ENCODE measurements around the gene RAD9A. TPM values are rescaled to one million over a fixed set of nuclear protein-coding genes. Genes with fewer than 3 reads are reported as not detected.
A peak's percentile ranks its signal among the peaks of the same experiment; 100 is the strongest.

The RAD9A gene
- total and polyA plus RNA-seq, 9 of the 15 experiments (the other 6 are each of a cell fraction or from before 2014, with no cell fraction given): 1.4 to 41.2 (median 16.1) TPM

GRCh38 chr11:67355794-67356386 is 35.9 kb upstream of the RAD9A start (continued):
- TF ChIP-seq E2F3 (CRISPR knock-in tag; IDR thresholded peaks at IDR 0.05) (no peak), ZNF395 (CRISPR knock-in tag; IDR thresholded peaks at IDR 0.05) (no peak)

DNA sequence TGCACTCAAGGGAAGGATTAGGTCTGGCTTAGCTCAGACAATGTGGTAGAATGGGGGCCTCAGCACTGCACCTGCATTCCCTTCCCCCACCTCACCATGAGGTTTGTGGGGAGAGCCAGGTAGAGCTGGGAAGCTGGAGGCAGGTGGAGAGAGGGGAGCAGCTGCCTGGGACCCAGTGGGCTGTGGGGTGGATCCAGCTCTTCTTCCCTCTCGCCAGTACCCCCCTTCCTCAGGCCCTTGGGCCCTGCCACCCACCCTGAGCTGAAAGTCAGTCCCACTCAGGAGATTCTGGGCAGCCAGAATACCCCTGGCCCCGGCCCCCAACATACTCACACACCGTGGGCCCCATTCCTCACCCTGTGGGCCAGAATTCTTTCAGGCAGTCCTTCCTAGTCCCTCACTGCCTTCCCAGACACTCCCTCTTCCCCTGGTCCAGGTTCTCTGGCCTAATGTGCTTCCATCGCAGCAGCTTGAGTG is 35.4 kb upstream of the RAD9A start:
- CTCF ChIA-PET (ENCODE audit: low intra/inter-chr PET ratio): interaction anchor here (1.1 to 3.7 kb wide), 4 partner anchors 17 to 29 kb away, joined by 3 to 41 read pairs (median 14); partner anchors contain the start of gene CLCF1
- Histone ChIP-seq H3K27me3 (ENCODE audit: control insufficient read depth in 2 of 2, insufficient read depth in 2 of 2, low read length in 2 of 2) (no peaks in the 10 kb centered on the region), H3K9me3 (replicated peaks; ENCODE audit: control insufficient read depth, insufficient read depth, low read depth, low read length) (no peaks in the 10 kb centered on the region), H3K9ac (ENCODE audit: insufficient read depth in 1 of 2, low read depth in 2 of 2, low read length in 2 of 2) (peak overlapping the region; percentile 62 to 80; a peak in 3 of 4 replicates), H3K79me2 (ENCODE audit: control insufficient read depth, insufficient read depth, low read length) (peaks cover 8% of the 10 kb centered on the region), H2AFZ (ENCODE audit: low read depth, low read length) (peak overlapping the region; percentile 51), H3K36me3 (ENCODE audit: control insufficient read depth, insufficient read depth, low read length) (peaks cover 2% of the 10 kb centered on the region; the same call in 1 of the 3 replicates), H3K4me1 (replicated peaks in 1 of 2; ENCODE audit: control insufficient read depth in 2 of 2, insufficient read depth in 2 of 2, low read length in 2 of 2) (peaks cover 46 to 58% of the 10 kb centered on the region in 2 experiments), H3K4me3 (no peak overlapping the region), H3K9me1 (ENCODE audit: control insufficient read depth, insufficient read depth, low read length) (no peaks in the 10 kb centered on the region), H3K27ac (ENCODE audit: extremely low read depth, low read depth, low read length) (peak overlapping the region; percentile 92; the same call in 2 of the 3 replicates), H4K20me1 (replicated peaks; ENCODE audit: control insufficient read depth, insufficient read depth, low read length) (no peaks in the 10 kb centered on the region), H3K4me2 (ENCODE audit: insufficient read depth, low read length) (peak overlapping the region; percentile 4)
- ATAC-seq: no peak
- in situ Hi-C loops (cut with MboI) (no loop called here), intact Hi-C loops (cut with micrococcal nuclease) (loop anchor here (5.0 kb wide), 1 partner anchor 151 kb away; the partner anchor contains the start of genes CDK2AP2 and PITPNM1)
- no peak for TF ChIP-seq ZNF77 (CRISPR knock-in tag; IDR thresholded peaks at IDR 0.05)
- TF ChIP-seq, protein P1, sequence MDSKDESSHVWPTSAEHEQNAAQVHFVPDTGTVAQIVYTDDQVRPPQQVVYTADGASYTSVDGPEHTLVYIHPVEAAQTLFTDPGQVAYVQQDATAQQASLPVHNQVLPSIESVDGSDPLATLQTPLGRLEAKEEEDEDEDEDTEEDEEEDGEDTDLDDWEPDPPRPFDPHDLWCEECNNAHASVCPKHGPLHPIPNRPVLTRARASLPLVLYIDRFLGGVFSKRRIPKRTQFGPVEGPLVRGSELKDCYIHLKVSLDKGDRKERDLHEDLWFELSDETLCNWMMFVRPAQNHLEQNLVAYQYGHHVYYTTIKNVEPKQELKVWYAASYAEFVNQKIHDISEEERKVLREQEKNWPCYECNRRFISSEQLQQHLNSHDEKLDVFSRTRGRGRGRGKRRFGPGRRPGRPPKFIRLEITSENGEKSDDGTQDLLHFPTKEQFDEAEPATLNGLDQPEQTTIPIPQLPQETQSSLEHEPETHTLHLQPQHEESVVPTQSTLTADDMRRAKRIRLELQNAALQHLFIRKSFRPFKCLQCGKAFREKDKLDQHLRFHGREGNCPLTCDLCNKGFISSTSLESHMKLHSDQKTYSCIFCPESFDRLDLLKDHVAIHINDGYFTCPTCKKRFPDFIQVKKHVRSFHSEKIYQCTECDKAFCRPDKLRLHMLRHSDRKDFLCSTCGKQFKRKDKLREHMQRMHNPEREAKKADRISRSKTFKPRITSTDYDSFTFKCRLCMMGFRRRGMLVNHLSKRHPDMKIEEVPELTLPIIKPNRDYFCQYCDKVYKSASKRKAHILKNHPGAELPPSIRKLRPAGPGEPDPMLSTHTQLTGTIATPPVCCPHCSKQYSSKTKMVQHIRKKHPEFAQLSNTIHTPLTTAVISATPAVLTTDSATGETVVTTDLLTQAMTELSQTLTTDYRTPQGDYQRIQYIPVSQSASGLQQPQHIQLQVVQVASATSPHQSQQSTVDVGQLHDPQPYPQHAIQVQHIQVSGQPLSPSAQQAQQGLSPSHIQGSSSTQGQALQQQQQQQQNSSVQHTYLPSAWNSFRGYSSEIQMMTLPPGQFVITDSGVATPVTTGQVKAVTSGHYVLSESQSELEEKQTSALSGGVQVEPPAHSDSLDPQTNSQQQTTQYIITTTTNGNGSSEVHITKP (IDR thresholded peaks at IDR 0.05; ENCODE audit: partially characterized antibody): peak; percentile 57
- no peak for FAIRE-seq
- WGBS (ENCODE audit: insufficient coverage, low coverage, missing lambda C conversion rate): 9% methylated on average over 3 of the region's 4 CpGs
- no peak for DNase-seq (ENCODE audit: extremely low read depth in 1 of 4, low spot score in 3 of 4)
- POLR2A ChIA-PET: interaction anchor here (0.5 to 1.3 kb wide), 6 partner anchors 11 to 1852 kb away, joined by 3 to 5 read pairs (median 3); no protein-coding TSS in a partner anchor
- BruUV-seq (replicated peaks): no TSS peak
